ENCODE results near the gene ADK. TPM values are rescaled to one million over a fixed set of nuclear protein-coding genes. Genes with fewer than 3 reads are reported as not detected.
"Not testable (repeated sequence)": the region's sequence is repeated elsewhere in the genome, so short reads cannot be mapped to it uniquely, and the experiment has no call there.

The ADK gene
- total RNA-seq, 1 donor from 2014 or later, result 63.2 TPM

GRCh38 chr10:74297389-74298080 is 146.5 kb downstream of the ADK start:
- no peak for DNase-seq (ENCODE audit: low read depth, low spot score)

DNA sequence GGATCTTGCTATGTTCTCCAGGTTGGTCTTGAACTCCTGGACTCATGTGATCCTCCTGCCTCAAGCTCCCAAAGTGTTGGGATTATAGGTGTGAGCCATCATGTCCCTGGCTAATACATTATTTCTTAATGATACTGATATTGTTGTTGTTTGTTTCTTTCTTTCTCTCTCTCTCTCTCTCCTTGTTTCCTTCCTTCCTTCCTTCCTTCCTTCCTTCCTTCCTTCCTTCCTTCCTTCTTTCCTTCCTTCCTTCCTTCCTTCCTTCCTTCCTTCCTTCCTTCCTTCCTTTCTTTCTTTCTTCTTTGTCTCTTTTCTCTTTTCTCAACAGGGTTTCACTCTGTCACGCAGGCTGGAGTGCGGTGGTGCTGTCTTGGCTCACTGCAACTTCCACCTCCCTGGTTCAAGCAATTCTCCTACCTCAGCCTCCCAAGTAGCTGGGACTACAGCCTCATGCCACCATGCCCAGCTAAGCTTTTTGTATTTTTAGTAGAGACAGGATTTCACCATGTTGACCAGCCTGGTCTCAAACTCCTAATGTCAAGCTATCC is 149.1 kb downstream of the ADK start:
- not testable (repeated sequence) for DNase-seq (ENCODE audit: low read depth, low spot score)

GRCh38 chr10:74300666-74301065 is 149.6 kb downstream of the ADK start:
- no peak for DNase-seq (ENCODE audit: low read depth, low spot score)

DNA sequence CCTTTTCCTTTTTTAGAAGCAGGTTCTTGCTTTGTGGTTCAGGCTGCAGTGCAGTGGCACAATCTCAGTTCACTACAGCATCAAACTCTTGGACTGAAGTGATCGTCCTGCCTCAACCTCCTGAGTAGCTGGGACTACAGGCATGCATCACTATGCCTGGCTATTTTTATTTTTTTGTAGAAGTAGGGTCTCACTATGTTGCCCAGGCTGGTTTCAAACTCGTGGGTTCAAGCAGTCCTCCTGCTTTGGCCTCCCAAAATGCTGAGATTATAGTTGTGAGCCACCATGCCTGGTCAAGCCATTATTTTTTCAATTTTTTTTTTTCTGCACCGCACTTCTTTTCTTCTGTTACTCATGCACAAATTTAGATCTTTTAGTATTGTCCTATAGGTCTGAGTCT is 154.7 kb downstream of the ADK start:
- no peak for DNase-seq (ENCODE audit: low read depth, low spot score)

DNA sequence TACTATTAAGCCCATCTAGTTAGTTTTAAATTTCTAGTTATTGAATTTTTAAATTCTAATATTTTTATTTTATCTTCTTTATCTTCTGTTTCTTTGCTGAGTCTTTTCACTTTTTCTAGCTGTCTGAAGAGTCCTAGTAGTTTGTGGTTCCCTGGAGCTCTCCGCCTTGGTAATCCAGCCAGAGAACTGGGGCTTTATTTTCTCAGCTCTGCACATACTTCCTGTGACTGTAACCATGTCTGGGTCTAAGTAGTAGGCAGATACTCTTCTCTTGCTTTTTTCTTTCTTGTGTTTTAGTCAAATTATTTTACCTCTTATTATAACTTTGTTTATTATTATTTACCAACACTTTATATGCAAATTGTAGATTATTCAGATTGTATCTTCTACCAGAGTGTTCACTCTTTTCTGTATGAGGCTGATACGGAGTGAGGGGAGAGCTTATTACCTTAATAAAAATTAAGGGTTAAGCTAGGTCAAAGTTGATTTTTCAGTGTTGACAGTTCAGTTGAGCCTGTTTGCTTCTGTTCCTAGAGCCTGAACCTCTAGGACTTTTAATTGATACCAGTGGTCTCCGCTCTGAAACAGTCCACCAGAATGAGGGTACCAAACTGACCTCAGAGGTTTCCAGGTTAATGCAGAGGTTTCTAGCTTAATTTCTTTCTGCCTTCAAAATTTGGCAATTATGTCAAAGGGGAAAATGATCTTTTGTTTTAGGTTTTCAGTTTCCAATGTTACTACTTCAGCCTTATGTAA is 155.4 kb downstream of the ADK start:
- no peak for DNase-seq (ENCODE audit: low read depth, low spot score)

GRCh38 chr10:74307061-74307651 is 156.1 kb downstream of the ADK start:
- DNase-seq (ENCODE audit: low read depth, low spot score), result no peak

DNA sequence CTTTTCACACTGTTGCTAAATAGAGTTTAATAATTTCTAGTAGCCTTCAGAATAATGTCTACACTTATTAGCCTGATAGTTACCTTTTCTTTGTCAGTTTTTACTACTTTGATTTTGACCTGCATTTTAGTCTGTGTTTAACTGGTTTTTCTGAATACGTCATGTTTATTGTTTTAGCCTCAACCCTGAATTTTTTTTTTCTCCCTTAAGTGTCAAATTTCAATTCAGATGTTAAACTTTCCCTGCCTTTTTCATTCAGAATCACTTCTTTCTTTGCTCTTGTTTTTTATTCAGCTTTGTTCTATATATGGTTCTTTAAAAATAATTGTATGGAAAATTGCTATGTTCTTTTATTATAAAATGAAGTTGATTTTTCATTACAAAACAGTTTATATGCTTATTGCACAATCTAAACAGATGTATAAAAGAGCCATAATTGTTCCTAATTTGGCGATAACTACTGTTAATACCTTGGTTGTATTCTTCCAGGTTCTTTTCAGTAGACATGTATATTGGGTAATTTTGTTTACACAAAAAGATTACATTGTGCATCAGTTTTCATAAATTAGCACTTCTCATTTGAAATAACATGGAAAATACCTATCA is 159.7 kb downstream of the ADK start:
- DNase-seq (ENCODE audit: low read depth, low spot score), result no peak

- DNase-seq (ENCODE audit: low read depth, low spot score), result no peak
Observed at GRCh38 chr10:74314166-74314565, 163.1 kb downstream of the ADK start.

DNA sequence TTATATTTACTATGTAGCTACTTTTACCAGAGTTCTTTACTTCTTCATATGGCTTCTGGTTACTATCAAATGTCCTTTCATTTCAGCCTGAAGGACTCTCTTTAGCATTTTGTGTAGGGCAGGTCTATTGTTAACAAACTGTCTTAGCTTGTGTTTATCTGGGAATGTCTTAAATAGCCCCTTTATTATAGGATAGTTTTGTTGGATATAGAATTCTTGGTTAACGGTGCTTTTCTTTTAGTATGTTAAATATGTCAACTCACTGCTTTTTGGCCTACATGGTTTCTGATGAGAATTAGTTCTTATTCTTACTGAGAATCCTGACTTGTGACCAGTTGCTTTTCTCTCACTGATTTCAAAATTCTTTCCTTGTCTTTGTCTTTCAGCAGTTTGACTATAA is 169.0 kb downstream of the ADK start:
- no peak for DNase-seq (ENCODE audit: low read depth, low spot score)

DNA sequence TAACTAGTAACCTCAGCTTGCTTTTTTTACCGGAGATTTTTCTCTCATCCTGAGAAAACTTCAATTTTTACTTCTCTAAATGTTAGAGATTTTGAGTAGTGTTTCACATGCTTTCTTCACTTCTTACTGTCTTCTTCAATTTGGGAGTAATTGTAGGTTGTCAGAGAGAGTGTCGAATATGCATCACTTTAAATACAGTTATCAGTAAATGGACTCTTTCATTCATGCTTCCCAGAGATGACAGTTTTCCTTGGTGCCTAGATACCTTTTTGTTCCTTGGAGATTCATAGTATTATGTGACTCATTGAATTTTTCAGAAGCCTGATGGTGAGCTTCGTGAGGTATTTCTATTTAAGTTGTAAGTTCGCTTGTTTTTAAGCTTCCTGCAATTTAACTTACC is 169.7 kb downstream of the ADK start:
- no peak for DNase-seq (ENCODE audit: low read depth, low spot score)

GRCh38 chr10:74322141-74322540 is 171.1 kb downstream of the ADK start:
- DNase-seq (ENCODE audit: low read depth, low spot score), result no peak

DNA sequence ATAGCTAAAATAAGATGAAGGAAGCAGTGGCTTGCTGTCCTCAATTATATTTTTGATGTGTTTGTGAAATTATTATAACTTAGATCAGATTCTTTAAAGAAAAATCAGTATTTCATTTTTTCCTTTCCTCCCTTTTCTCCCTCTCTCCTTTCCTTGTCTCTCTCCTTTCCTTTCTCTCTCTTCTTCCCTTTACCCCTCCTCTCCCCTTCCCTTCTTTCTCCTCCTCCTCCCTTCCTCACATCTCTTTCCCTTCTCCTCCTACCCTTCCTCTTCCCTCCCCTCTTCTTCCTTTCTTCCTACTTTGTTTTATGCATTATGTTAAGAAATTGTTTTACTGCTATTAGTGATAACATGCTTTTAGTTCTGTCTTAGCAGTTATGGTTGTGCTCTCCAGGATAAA is 171.5 kb downstream of the ADK start:
- DNase-seq (ENCODE audit: low read depth, low spot score), result no peak

DNA sequence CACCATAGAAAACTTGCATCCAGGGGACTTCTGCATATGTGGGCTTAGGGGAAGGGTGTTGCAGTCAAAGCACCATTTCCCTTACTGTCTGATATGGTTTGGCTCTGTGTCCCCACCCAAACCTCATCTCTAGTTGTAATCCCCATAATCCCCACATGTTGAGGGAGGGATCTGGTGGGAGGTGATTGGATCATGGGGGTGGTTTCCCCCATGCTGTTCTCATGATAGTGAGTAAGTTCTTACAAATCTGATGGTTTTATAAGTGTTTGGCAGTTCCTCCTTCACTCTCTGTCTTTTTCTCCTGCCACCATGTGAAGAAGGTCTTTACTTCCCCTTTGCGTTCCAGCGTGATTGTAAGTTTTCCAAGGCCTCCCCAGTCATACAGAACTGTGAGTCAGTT is 177.4 kb downstream of the ADK start:
- DNase-seq (ENCODE audit: low read depth, low spot score), result no peak

DNA sequence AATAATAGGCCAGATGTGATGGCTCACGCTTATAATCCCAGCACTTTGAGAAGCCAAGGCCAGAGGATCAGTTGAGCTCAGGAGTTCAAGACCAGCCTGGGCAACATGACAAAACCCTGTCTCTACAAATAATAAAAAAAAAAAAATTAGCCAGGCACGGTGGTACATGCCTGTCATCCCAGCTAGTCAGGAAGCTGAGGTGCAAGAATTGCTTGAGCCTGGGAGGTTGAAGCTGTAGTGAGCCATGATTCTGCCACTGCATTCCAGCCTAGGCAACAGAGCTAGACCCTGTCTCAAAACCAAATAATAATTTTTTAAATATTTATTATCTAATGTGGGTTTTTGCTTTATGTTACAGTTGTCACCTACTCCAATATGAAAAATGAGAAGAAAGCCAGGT is 178.9 kb downstream of the ADK start:
- no peak for DNase-seq (ENCODE audit: low read depth, low spot score)

- DNase-seq (ENCODE audit: low read depth, low spot score), result no peak
Observed at GRCh38 chr10:74330646-74331045, 179.6 kb downstream of the ADK start.

DNA sequence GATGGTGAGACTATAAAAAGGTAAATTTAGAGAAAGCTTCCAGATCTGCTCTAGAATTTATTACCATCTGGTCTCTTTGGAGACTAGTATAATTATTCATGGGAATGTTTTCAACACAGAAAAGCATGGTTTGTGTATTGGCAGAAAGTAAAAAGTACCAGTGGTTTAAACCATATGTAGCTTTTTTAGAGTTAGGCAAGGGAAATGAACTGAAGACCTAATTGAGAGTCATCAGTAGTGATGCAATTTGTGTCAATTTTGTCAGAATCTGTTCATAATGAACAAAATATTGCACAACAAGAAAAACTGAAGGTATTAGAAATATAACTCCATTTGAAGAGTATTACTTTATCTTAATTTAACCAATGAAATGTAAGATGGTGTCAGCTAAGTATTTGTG is 181.4 kb downstream of the ADK start:
- no peak for DNase-seq (ENCODE audit: low read depth, low spot score)

DNA sequence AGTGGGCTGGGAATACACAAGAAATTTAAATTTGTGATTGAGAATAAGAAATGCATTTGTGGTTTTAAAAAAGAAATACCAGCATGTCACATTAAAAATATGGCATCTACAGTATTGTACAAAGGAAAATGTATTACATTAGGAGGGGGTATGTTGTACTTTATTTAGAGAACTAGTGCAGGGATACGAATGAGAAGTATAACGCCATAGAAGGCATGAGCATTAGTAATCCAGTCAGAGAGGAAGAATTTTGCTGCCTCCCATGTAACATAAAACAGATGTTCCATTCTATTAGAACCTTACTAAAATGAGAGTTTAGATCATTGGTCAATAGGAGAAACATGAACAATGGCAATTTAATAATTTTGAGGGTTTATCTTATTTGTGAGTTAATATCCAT is 182.2 kb downstream of the ADK start:
- no peak for DNase-seq (ENCODE audit: low read depth, low spot score)

DNA sequence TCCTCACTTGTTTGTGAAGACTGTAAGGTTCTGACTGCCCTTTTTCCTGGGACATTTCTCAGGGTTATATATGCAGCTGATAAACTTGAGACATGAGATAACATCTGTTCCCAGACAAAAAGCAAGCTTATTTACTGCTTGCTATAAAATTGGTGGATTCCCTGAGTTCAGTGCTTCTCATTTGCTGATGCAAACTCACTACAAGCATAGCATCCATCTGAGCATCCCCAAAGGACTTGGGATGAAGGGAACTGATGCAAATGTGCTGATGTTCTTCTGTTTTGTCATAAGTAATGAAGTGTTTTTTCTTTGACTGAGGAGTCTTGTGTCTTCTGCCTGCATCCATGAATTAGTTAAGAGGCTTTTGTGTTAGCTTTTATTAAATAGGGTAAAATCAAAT is 183.2 kb downstream of the ADK start:
- no peak for DNase-seq (ENCODE audit: low read depth, low spot score)

GRCh38 chr10:74335501-74335900 is 184.5 kb downstream of the ADK start:
- no peak for DNase-seq (ENCODE audit: low read depth, low spot score)

DNA sequence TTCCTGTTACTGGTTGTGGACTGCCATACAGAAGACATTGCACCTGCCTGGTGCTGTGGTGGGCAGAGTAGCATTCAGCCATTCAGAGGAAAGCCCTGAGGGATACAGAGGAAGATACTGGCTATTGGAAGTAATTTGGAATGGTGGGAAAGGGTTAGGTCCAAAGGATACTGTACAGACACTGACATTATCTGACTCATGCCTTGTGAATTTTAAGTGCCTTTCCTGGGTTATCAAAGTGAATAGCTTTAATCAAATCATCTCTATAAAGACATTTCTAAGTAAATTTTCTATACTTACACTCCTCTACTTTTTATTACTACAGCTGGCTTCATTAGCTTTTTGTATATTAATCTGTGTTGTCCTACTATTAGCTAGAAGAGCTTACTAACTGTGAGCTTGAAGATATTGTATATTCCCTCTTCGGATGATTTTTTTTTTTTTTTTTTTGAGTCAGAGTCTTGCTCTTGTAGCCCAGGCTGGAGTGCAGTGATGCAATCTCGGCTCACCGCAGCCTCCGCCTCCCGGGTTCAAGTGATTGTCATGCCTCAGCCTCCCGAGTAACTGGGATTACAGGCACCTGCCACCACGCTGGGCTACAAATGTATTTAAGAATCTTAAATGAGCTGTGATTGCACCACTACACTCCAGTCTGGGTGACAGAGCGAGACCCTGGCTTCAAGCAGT is 186.5 kb downstream of the ADK start:
- no peak for DNase-seq (ENCODE audit: low read depth, low spot score)

DNA sequence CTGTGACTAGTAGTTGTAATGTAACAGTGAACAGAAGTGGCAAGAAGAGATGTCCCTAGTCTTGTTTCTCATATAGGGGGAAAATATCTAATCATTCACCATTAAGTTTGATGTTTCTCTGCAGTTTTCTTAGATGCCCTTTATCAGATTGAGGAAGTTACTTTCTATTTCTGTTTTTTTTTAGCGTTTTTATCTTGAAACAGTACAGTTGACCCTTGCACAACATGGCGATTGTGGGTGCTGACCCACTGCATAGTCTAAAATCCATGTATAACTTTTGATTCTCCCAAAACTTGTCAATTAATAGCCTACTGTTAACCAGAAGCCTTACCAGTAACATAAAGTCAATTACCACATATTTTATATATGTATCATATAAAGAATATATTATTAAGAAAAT is 192.0 kb downstream of the ADK start:
- no peak for DNase-seq (ENCODE audit: low read depth, low spot score)

DNA sequence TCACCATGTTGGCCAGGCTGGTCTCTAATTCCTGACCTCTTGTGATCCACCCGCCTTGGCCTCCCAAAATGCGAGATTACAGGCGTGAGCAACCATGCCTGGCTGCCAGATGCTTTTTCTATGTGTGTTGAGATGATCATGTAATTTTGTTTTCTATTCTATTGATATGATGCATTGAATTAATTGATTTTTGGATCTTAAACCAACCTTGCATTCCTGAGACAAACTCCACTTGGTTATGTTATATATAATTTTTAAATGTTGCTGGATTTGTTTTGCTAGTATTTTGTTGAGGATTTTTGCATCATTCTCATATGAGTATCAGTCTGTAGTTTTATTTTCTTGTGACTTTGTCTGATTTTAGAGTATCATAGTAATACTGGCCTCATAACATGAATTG is 192.8 kb downstream of the ADK start:
- no peak for DNase-seq (ENCODE audit: low read depth, low spot score)

All from pulmonary artery endothelial cell (primary cell).